Astrocyte of the cerebellum (primary cell): ENCODE results near the gene VSTM4.

Experiments
- DNase-seq: peaks from one replicate; pipeline ENCODE4 v3.0.0-alpha.2; 2011; ENCODE audit warnings: low read depth
- H3K4me3 ChIP-seq: 2 replicates; pipeline ENCODE4 v1.5.1; 2011; ENCODE audit warnings: mild to moderate bottlenecking, low read depth, low read length, moderate library complexity
- in situ Hi-C: cut with HindIII; loops from 2 replicates; pipeline ENCODE4 v1.10.0; 2017; ENCODE audit warnings: low sequenced_read_pairs
- TF ChIP-seq, protein P1 (sequence below): IDR thresholded peaks from 2 replicates; pipeline ENCODE4 v1.5.1; 2012; ENCODE audit warnings: low read length, low read depth, moderate library complexity, mild to moderate bottlenecking; ENCODE audit errors: missing control alignments

The VSTM4 gene

DNA sequence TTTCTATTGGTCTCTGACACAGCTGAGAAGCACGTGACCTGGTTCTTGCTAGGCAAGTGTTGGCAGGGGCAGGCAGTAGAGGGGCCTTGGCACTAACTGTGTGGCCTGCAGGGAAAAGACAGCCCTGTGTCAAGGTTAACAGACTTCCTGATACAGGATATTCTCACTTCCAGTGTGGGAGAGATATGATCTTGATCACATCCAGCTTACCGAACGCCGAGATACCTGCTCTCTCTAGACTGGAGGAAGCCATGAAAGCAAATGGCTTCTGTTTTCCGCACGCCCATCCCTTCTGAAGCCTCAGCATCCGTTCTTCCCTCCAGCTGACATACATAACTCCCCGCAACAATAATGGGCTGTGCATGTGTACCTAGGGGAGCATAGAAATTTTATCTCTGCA is 79.4 kb downstream of the VSTM4 start:
- in situ Hi-C loops, result no loop called here
- no peak overlapping the region for H3K4me3 ChIP-seq
- TF ChIP-seq, protein P1, sequence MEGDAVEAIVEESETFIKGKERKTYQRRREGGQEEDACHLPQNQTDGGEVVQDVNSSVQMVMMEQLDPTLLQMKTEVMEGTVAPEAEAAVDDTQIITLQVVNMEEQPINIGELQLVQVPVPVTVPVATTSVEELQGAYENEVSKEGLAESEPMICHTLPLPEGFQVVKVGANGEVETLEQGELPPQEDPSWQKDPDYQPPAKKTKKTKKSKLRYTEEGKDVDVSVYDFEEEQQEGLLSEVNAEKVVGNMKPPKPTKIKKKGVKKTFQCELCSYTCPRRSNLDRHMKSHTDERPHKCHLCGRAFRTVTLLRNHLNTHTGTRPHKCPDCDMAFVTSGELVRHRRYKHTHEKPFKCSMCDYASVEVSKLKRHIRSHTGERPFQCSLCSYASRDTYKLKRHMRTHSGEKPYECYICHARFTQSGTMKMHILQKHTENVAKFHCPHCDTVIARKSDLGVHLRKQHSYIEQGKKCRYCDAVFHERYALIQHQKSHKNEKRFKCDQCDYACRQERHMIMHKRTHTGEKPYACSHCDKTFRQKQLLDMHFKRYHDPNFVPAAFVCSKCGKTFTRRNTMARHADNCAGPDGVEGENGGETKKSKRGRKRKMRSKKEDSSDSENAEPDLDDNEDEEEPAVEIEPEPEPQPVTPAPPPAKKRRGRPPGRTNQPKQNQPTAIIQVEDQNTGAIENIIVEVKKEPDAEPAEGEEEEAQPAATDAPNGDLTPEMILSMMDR, result no peak
- DNase-seq, result no peak

GRCh38 chr10:49034925-49035324 is 80.4 kb downstream of the VSTM4 start:
- DNase-seq, result no peak
- H3K4me3 ChIP-seq, result no peak overlapping the region
- TF ChIP-seq, protein P1, result no peak
- in situ Hi-C loops, result no loop called here

- in situ Hi-C loops, result no loop called here
- TF ChIP-seq, protein P1, result no peak
- DNase-seq, result no peak
- H3K4me3 ChIP-seq, result no peak overlapping the region
Measured at GRCh38 chr10:49033939-49034338, 81.4 kb downstream of the VSTM4 start.

- H3K4me3 ChIP-seq, result no peak overlapping the region
- TF ChIP-seq, protein P1, result no peak
- no peak for DNase-seq
- in situ Hi-C loops, result no loop called here
Measured at GRCh38 chr10:49029666-49030065, 85.7 kb downstream of the VSTM4 start.

- no peak for DNase-seq
- TF ChIP-seq, protein P1, result no peak
- in situ Hi-C loops, result no loop called here
- H3K4me3 ChIP-seq, result no peak overlapping the region
Measured at GRCh38 chr10:49028639-49029038, 86.7 kb downstream of the VSTM4 start.

- in situ Hi-C loops, result no loop called here
- TF ChIP-seq, protein P1, result no peak
- DNase-seq, result no peak
- H3K4me3 ChIP-seq, result no peak overlapping the region
Measured at GRCh38 chr10:49025347-49025983, 89.9 kb downstream of the VSTM4 start.
